GM18907 (cell line): ENCODE measurements around the gene PHLDB2.

Experiments used
- ATAC-seq: cut with Tn5 transposase; IDR thresholded peaks from one replicate; pipeline ENCODE4 v1.9.1; 2021; ENCODE audit warnings: mild to moderate bottlenecking, moderate library complexity; ENCODE audit not compliant: unreplicated experiment

Gene PHLDB2

DNA sequence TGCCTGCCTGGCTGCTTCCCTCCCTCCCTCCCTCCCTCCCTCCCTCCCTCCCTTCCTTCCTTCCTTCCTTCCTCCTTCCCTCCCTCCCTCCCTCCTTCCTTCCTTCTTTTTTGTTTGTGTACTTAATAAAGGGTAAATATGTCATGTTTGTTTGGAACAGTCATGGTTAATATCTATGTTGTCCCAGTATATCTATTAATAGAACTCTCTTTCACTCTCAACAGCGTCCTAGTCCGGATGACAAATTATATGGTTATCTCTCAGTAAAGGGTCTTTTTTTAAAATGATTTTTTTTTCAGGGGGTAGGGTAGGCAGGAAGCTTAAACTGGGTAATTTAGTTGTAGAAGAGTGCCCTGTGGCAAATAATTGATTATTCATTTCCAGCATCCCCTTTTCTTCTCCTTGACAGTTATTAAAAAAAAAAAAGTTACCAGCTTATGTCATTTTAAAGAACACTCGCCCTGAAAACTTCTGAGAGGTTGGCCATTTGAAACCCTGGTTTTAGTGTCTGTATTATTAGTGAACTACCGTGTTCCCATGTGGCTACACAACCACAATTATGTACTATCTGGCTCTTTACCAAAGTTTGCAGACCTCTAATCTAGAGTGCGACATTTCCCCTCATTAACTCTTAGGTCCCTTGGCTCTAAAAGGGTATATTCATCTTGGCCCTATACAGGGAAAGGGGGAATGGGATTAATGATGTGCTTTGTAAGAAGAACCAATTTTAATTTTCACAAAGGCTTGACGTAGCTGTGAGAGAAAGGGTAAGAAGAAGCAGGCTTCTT lies 153.3 kb downstream of the PHLDB2 start:
- ATAC-seq: no peak

DNA sequence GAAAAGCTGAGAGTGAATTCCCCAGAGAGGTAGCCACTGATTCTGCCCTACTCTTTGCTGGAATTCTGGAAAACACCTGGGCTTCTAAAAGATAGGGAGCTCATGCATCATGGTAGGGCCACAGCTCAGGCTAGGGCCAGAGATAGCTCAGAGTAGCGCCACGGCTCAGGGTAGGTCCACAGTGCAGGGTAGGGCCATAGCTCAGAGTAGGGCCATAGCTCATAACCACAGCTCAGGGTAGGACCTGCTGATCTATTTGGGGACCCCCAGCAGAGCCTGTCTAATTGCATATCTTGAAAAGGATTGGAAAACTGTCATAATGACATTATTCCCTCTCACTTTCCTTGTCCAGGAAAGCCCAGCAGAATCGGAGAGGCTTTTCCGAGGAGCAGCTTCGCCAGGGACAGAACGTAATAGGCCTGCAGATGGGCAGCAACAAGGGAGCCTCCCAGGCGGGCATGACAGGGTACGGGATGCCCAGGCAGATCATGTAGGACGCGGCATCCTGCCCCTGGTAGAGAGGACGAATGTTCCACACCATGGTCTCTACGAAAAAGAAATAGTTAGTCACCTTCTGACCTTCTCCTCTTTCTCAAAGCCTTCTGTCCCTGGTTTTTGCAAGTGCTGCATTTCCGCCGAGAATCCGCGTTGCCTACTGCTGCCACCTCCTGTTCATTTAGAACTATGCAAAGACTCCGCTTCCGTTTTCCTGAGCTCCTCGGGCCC lies 154.2 kb downstream of the PHLDB2 start:
- ATAC-seq: peak; percentile 94

DNA sequence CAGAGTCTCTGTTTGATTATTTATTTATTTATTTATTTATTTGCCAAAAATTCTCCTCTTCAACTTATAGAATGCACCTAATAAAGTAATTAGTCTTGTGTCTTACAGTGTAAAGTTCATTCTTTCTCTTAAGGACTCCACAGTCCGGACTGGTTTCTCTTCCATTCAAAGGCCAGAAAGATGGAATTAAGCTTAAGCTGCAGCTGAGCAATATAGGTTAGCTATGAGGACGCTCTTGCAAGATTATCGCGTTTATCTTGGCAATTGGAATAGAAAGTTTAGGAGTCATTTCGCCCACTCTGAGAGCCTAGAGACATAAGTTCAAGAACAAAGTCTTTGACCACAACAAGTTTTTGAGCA lies 154.7 kb downstream of the PHLDB2 start:
- ATAC-seq: no peak

DNA sequence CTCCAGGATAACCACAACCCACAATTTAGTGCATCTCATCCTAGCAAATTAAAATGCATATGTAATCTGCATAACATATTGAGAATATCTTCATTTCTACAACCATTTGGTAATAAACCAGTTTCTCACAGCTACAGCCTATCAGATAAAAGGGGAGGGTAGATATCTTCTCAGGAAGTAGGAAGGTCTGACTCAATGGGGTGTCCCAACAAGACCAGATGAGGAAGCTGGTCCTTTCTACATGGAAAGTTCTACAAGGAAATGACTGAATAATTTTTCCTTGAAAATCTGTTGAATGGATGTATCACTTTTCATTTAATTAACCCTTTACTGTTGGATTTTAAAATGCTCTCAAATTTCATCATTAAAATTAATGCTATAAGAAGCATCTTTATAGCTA lies 158.0 kb downstream of the PHLDB2 start:
- ATAC-seq: no peak

DNA sequence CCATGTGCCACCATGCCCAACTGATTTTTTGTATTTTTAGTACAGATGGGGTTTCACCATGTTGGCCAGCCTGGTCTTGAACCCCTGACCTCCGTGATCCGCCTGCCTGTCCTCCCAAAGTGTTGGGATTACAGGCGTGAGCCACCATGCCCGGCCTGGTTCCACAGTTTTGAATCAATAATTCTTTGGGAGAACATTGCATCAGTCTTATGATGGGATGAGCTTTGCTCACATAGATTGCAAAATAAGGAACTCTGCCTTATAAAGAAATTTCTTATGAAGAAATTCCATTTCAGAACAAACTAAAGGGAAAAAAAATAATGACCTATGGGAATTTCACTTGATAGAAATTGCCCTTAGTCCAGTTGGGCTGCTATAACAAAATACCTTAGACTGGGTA lies 159.6 kb downstream of the PHLDB2 start:
- no peak for ATAC-seq

DNA sequence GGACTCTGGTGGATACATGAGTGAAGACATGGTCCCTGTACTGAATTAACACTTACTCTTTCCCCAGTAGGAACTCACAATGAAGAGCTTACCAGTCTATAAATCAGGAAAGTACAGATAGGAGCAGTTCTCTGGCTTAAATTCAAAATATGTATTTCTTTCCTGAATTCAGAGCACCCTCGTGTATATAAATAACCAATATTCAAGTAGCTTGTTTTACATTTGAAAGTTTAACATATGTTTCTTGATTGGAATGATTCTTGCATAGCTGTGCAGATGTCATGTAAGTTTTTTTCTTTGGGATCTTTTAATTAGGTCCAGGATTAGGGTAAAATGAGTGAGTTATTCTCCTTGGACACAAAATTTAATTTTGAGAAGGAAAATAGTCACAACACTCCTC lies 160.7 kb downstream of the PHLDB2 start:
- no peak for ATAC-seq

DNA sequence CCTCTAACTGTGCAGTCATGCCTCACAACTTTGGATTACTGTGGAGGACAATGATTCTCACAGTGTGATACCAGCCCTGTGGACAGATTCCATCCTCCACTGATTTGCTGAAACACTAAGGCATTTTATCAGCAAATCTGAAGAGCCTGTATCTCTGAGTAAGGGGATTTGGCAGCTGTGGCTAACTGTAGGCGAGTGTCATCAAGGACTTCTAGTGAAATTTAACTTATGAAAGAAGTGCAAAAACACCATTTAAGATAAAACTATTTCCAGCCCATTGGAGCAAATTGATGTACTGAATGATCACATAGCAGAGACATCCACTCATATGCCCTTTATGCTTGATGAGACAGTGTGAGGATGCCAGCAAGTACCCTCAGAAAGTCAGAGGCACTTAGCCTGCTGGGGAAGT lies 161.6 kb downstream of the PHLDB2 start:
- ATAC-seq: no peak
